Lung microvascular endothelial cell (primary cell): ENCODE data around the gene ATF7. TPM values are rescaled to one million over a fixed set of nuclear protein-coding genes. Genes with fewer than 3 reads are reported as not detected.
"Not testable (repeated sequence)": the region's sequence is repeated elsewhere in the genome, so short reads cannot be mapped to it uniquely, and the experiment has no call there.

ENCODE experiments used
- DNase-seq, 2 donors: peaks; one replicate each; pipeline versions ENCODE4 v3.0.0 to v3.0.0-alpha.2; 2010; ENCODE audit warnings: low read depth in 2 of 2
- total RNA-seq: library from RNA; depleted of rRNA; stranded (reverse); fragments of >200 nt; gene quantifications from 2 replicates; pipeline ENCODE4 v1.2.1, GENCODE V29; 2014

The ATF7 gene
- 9.2 and 10.5 TPM in 2 replicates for total RNA-seq

GRCh38 chr12:53625946-53626701 is at the start of gene ATF7:
TSS of gene ATF7 (minus strand) at chr12:53626382. CDS start at chr12:53601000, 25,382 bp downstream.
- peak; percentile 98 to 100 for DNase-seq

DNA sequence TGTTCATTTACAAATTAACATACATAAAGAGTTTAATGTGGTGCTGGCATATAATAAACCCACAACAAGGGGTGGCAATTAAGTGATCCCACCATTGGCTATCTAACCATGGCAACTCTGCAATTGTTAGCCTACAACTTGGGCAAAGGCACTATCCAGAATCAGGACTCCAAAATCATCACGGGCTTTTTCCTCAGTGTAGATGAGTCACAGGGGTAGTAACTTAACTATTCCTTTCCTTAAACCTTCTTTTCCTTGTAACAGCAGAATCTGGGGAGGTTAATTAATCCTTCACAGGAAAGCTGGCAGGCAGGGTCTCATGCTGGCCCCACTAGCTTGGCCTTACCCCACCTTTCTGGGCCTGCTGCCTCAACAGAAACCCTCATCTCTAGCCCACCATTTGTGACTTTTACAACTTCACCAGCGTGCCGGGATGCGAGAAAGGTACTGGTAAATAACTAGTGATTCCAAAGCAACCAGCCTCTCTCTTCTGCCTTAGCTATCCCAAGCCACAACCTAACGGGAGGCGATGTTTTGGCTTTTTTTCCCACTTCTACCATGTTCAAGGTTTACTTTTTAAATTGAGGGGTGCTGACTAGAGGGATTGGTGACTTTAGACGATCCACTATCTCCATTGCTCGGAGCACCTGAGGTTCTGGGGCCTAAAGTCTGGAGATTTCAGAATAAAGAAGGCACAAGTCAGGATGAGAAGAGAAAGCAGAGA is 49.0 kb upstream of the ATF7 start:
- peak; percentile 11 to 26 for DNase-seq

DNA sequence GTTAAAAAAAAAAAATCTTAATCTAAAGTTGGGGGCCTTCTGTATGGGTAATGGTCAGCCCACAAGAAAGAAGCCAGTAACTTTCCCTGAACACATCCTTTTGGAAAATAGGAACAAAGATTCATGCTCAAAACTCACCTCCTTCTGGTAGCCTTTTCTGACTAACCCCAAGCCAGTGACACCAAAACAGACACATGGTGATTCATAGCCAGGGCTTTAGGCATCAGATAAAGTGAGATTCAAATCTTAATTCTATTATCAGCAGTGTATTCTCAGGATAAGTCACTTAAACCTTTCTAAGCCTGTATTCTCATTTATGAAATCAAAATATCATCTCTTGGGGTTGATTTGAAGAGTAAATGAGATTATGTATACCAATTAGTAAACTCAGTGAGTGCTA is 44.8 kb upstream of the ATF7 start:
- no peak for DNase-seq

GRCh38 chr12:53670308-53670707 is 44.1 kb upstream of the ATF7 start:
- no peak for DNase-seq

- DNase-seq, result no peak
These were observed 40.9 kb upstream of the ATF7 start for GRCh38 chr12:53667080-53667479.

GRCh38 chr12:53664936-53665335 is 38.8 kb upstream of the ATF7 start:
- DNase-seq, result no peak

- DNase-seq, result no peak
These were observed 38.0 kb upstream of the ATF7 start for GRCh38 chr12:53664191-53664590.

GRCh38 chr12:53660041-53660440 is 33.9 kb upstream of the ATF7 start:
- peak in 1 of 2 donors; percentile 42 for DNase-seq

DNA sequence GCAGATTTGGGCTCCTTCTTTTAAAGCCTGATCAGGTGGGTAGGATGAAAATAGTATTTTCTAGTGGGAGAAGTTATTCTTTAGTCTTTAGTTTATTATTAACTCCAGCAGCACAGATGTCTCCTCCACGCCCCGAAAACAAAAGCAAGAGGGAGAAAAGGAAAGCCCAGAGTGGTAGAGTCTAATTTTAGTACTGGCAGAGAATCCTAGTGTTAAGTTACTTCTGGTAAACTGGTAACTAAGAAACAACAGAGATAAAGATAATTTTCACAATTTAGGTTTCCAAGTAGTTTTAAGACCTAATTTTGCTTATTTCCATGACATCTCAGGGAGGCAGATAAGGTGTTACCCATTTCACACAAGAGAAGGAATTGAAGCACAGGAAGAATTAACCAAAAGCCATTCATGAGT is 33.4 kb upstream of the ATF7 start:
- no peak for DNase-seq

DNA sequence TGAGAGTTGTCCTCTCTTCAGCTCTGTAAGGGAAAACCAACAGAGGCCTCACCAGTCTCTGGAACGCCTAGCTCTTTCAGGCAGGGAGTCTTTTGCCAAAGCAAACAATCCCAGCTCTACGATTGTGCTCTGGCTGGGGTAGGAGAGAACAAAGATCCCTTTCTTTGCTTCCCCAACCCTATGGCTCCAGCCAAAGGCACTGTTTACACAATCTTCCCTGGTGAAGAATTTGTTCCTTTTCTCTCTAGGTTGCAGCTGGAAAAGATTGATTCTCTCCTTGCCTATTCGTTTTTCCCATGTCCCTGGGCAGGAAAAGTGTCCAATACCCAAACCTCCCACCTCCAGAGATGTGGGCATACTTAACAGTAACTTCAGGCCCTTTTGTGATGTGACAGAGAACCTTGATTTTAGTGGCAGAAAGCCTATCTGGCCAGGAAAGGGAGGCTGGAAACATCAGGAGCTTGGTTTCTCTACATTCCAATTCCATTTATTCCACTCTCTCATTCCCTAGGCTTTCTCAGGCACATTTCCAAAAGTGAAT is 32.9 kb upstream of the ATF7 start:
- DNase-seq, result peak; percentile 45 to 73

- no peak for DNase-seq
These were observed 30.9 kb upstream of the ATF7 start for GRCh38 chr12:53657041-53657440.

- no peak for DNase-seq
These were observed 27.4 kb upstream of the ATF7 start for GRCh38 chr12:53653595-53653994.

GRCh38 chr12:53652366-53652765 is 26.2 kb upstream of the ATF7 start:
- no peak for DNase-seq

DNA sequence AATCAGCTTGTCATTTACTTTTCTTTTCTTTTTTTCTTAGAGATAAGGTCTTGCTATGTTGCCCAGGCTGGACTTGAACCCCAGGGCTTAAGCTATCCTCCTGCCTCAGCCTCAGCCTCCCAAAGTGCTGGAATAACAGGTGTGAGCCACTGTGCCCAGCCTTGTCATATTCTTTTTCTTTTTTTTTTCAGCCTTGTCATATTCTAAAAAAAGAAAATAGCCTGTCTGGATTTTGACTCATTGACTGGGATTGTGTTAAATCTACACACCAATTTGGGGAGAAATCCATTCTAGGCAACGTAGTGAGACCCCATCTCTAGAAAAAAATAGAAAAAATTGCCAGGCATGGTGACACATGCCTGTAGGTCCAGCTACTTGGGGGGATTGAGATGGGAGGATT is 25.6 kb upstream of the ATF7 start:
- DNase-seq, result no peak

DNA sequence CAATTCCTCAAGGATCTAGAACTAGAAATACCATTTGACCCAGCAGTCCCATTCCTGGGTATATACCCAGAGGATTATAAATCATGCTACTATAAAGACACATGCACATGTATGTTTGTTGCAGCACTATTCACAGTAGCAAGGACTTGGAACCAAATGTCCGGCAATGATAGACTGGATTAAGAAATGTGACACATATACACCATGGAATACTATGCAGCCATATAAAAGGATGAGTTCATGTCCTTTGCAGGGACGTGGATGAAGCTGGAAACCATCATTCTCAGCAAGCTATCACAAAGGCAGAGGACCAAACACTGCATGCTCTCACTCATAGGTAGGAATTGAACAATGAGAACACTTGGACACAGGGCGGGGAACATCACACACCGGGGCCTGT is 20.1 kb upstream of the ATF7 start:
- DNase-seq, result not testable (repeated sequence)

GRCh38 chr12:53645165-53645564 is 19.0 kb upstream of the ATF7 start:
- DNase-seq, result peak in 1 of 2 donors; percentile 52

DNA sequence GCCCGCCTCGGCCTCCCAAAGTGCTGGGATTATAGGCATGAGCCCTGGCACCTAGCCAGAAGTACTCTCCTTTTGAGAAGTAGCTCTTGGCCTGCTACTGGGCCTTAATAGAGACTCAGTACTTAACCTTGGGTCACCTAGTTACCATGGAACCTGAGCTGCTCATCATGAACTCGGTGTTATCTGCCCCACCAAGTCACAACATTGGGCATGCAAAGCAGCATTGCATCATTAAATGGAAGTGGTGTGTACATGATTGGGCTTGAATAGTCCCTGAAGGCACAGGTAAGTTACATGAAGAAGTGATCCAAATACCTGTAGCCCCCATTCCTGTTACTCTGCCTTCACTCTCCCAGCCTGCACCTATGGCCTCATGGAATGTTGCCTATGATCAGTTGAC is 18.0 kb upstream of the ATF7 start:
- DNase-seq, result no peak

DNA sequence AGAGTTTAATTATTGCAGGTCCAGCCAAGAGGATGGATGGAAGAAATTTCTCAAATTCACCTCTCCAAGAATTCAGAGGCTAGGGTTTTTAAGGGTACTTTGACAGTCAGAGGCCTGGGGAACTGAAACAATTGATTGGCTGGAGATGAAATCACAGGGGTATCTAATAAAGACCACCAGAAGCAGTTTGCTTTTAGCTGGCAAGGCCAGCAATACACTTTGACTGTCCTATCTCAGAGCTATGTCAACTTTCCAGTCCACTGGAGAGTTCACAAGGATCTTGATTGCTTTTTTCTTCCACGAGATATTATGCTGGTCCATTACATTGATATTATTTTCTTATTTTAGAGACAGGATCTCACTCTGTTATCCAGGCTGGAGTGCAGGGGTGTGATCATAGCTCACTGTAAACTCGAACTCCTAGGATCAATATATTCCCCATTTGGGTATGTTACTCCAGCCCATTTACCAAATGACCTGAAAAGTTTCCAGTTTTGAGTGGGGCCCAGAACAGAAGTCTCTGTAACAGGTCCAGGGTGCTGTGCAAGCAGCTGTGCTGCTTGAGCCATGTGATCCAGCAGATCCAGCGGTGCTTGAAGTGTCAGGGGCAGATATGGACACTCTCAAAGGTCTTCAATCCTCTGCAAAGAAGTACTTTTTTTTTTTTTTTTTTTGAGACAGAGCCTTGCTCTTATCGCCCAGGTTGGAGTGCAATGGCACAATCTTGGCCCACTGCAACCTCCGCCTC is 17.2 kb upstream of the ATF7 start:
- DNase-seq, result no peak

- no peak for DNase-seq
These were observed 11.9 kb upstream of the ATF7 start for GRCh38 chr12:53638057-53638456.

GRCh38 chr12:53636641-53637040 is 10.5 kb upstream of the ATF7 start:
- DNase-seq, result no peak

DNA sequence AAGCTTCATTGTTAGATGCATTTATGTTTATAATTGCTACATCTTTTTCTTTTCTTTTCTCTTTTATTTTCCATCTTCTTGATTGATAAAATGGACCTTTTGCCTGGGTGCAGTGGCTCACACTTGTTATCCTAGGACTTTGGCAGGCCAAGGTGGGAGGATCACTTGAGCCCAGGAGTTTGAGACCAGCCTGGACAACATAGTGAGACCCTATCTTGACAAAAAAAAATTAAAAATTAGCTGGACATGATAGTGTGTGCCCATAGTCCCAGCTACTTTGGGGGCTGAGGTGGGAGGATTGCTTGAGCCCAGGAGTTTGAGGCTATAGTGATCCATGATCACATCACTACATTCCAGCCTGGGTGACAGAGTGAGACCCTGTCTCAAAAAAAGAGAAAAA is 9.5 kb upstream of the ATF7 start:
- not testable (repeated sequence) for DNase-seq

GRCh38 chr12:53631721-53632120 is 5.5 kb upstream of the ATF7 start:
- DNase-seq, result no peak
